ENCODE data around the gene MCTP1.
"Not testable (repeated sequence)": the region's sequence is repeated elsewhere in the genome, so short reads cannot be mapped to it uniquely, and the experiment has no call there.

MCTP1 gene

DNA sequence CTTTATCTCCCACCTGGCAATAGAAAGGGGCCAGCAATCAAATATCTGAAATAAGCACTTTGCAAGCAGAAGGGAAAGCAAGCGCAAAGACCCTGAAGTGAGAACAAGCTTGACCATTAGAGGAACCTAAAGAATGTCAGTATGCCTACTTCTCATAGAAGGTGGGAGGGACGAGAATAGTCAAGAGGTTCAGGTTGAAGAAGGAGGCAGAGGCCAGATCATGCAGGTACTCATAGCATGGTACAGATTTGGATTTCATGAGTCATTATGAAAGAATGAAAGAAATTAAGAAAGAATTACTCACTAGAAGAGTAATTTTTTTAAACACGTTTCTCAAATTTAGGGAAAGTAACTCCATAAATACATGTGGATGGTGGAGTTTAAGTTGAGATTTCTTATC lies 33.7 kb downstream of the MCTP1 start:
- DNase-seq: no peak

DNA sequence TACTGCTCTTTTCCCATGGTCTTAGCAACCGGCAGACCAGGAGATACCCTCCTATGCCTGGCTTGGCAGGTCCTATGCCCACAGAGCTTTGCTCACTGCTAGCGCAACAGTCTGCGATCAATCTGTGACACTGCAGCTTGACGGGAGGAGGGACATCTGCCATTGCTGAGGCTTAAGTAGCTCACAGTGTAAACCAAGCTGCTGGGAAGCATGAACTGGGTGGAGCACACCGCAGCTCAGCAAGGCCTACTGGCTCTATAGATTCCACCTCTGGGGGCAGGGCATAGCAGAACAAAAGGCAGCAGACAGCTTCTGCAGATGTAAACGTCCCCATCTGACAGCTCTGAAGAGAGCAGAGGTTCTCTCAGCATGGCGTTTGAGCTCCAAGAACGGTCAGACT lies 40.4 kb downstream of the MCTP1 start:
- DNase-seq: no peak

GRCh38 chr5:95241635-95242034 lies 43.3 kb downstream of the MCTP1 start:
- DNase-seq: peak; percentile 16 to 23

DNA sequence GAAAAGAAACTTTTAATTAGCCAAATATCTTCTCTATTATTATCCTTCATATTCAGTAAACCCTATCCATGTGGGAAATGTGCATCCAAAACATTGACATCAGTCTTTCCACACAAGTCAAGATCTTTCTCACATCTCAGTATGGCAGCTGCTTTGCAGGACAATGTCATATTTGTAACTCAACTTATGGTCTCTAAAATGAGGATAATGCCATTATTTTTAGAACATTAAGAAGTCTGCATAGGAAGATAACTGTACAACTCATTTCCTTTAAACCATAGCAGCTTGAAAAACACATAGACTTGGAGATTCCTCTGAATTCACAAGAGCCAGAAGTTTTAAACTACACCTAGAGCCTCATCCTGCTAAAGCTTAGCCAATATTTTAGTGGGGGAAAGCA lies 43.7 kb downstream of the MCTP1 start:
- no peak for DNase-seq

GRCh38 chr5:95238560-95239325 lies 46.2 kb downstream of the MCTP1 start:
- DNase-seq: peak; percentile 33 to 37

DNA sequence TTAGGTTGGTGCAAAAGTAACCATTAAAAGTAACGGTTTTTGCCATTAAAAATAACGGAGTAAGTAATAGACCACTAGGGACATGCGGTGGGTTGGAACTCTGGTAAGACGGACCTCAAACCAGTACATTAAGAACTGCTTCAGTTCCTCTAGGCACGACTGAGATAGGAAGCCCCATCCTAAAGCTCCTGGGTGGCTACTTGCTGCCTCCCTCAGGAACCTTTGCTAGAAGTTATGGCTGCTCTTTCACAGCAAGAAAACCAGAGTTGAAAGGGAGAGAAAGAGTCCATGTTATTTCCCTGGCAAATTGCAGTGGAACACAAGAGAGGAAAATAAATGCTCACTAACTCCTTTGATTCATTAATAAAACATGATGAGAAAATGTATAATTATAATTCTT lies 47.6 kb downstream of the MCTP1 start:
- DNase-seq: no peak

- no peak for DNase-seq
Measured at GRCh38 chr5:95235439-95235982, 49.4 kb downstream of the MCTP1 start.

GRCh38 chr5:95229646-95230045 lies 55.2 kb downstream of the MCTP1 start:
- DNase-seq: no peak

DNA sequence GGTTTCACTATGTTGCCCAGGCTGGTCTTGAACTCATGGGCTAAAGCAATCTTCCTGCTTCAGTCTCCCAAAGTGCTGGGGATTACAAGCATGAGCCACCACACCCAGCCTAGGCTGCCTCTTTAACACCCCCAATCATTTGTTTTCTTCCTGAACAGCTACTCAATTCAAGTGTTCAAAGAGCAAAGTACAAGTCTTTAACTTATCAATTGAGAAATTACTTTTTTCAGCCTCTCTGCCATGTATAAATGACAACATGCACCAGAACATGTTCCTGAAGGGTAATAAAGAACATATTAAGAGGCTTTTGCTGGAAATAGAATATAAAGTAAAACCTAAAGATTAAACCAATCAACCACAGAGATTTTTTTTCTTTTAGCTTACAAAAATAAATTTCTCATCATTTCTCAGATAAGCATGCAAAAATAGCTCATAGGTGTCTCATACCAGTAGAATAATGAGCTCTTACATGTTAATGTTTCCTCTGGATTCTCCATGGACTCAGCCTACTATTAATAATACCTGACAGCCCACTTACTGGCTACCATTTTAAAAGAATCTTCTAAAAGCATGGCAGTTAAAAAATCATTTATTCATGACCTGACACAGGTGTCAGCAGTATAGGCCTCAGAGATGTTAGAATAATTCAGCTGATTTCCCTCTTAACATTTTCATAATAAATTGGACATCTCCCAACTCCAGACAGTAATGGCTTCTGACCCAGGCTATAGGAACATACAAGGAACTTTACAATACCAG lies 60.0 kb downstream of the MCTP1 start:
- no peak for DNase-seq

DNA sequence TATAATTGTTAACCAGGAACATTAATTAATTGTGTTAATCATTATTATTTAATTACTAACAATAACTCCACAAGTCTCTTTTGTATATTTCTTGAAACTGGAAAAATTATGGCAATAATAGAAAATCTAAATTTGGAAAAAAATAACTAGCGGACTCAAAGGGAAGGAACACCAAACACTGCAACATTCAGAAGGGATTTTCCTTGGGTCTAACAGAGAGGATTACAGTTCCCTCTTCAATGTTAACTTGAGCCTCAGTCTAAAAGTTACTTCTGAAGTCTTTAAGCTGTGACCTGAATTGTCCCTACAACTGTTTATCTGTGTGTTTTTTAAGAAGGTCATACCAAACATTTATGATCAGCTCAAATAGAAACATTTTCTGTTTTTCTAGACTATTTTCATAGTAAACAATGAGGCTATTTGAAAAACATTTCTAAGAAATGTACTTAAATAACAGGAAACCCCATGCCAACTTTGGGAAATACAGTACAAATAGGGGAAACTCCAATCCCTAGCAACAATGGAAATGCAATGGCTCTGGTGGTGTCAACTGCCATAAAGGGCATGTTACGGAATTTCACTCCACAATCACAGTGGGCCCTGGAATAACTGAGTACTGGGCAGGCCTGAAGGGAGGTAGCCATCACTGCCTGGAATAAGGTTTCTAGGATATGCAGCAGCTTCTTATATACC lies 61.2 kb downstream of the MCTP1 start:
- no peak for DNase-seq

DNA sequence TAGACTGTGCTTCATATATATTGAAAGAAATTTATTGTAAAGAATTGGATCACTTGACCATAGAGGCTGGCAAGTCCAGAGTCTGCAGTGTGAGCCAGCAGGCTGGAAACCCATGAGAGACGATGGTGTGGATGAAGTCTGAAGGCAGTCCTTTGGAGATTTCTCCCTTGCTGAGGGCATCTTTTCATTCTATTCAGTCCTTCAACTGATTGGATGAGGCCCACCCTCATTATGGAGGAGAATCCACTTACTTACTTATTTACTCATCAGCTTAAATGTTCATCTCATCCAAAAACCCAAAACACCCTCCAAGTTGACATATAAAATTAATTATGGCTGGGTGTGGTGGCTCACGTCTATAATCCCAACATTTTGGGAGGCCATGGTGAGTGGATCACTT lies 62.1 kb downstream of the MCTP1 start:
- no peak for DNase-seq

- no peak for DNase-seq
Measured at GRCh38 chr5:95221234-95221633, 63.7 kb downstream of the MCTP1 start.

DNA sequence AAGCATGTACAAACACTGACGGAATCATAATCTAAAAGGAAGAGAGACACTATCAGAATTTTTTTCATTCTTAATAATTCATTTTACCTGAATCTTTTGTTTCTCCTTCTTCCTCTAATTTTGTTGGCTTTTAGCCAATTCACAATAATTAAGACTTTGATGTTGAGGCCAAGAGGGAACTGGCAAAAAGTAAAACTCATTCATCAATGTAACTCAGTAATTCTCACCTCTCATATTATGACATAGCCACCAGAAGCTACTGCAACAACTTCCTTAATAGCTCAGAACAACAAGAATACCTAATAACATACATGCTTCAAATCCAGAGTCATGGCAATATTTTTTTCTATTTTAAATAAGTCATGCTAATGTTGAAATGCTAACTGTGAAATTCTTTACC lies 64.5 kb downstream of the MCTP1 start:
- DNase-seq: no peak

GRCh38 chr5:95219411-95219810 lies 65.5 kb downstream of the MCTP1 start:
- DNase-seq: no peak

- no peak for DNase-seq
Measured at GRCh38 chr5:95217881-95218280, 67.0 kb downstream of the MCTP1 start.

GRCh38 chr5:95217351-95217750 lies 67.5 kb downstream of the MCTP1 start:
- no peak for DNase-seq

DNA sequence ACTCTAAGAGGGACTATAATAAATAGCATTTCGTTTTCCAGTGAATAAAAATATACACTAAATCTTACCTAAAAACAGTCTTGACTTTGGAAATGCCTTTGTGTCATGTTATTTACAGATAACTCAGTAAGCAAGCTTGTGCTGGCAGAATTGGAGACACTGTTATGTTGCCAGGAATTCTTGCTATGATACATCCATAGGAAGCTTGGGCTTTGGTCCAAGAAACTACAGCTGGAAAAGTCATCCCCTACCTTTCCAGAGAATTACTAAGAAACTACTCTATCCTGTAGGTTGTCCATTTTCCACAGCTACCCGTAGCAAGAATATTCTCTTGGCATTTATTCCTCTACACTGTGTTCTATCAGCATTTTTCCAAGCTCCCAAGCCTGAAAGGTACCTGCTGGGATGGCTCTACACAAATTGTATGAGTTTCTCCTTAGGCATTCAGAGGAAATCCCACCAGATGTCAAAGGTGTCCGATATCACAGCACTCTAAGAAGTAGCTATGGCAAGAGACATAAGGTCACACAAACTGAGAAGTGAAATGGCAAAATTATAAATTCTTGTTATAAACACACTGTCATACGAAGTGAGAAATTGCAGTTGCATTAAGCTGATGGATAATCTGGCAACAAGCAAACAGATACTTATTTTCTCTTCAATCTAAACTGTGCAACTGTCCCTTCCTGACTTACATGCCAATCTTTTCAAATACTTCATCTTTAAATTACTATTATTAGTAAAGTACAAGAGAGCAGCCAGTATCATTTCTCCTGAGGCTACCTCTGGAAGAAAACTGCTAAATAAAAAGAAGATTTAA lies 68.5 kb downstream of the MCTP1 start:
- DNase-seq: no peak

DNA sequence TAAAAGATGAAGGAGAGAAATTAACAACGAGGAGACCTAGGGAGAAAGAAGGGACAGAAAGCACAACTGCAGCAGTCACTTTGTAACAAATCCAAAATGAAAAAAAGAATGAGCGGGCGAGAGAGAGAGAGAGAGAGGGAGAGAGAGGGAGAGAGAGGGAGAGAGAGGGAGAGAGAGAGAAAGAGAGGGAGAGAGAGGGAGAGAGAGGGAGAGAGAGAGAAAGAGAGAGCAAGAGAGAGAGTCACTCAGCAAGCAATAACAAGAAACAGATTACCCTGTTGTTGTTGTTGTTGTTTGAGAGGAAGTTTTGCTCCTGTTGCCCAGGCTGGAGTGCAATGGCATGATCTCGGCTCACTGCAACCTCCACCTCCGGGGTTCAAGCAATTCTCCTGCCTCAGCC lies 77.1 kb downstream of the MCTP1 start:
- DNase-seq: not testable (repeated sequence)

DNA sequence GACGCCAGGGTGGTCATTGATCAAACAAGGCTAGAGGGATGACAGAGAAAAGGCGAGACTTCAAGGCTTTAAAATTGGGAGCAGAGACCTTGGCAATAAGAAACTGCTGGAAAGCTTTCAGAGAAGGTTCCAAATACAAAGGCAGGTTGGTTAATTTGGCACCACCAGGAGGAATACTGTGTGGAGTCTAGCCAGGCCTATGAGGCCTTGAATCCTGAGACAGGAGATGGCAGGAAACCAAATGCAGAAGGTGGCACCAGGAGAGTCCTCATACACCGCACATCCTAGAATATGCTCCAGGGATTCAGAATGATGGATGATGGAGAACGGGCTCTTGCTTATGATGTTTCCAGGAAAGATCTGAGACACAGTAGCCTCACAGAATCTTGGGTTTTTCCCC lies 90.0 kb downstream of the MCTP1 start:
- DNase-seq: no peak

DNA sequence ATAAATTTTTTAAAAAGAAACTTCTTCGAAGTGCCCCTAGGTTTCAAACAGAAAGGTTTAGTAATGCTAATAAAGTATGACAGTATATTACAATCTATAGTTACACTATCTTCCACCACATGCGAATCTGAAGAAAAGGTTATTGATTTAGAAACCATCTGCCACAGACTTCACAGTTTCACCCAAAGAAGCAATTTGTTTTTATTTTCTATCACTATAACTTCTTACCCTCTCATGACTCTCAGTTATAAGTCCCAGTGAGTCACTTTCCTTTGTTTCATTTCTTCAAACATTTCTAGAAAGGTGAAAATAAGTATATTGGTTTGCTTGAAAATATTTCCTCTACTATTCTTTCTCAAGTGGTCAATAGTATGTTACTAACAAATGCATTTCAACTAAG lies 93.6 kb downstream of the MCTP1 start:
- no peak for DNase-seq

DNA sequence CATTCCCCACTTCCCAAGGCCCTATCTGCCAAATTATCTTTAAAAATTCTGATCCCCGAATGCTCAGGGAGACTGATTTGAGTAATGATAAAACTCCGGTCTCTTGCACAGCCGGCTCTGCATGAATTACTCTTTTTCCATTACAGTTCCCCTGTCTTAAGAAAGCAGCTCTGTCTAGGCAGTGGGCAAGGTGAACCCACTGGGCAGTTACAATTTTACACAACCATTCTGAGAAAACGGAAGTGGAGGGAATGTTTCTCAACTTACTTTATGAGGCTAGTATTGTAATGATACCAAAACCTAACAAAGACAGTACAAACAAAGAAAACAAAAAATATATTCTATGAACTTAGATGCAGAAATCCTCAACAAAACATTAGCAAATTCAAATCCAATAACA lies 100.0 kb downstream of the MCTP1 start:
- DNase-seq: no peak

DNA sequence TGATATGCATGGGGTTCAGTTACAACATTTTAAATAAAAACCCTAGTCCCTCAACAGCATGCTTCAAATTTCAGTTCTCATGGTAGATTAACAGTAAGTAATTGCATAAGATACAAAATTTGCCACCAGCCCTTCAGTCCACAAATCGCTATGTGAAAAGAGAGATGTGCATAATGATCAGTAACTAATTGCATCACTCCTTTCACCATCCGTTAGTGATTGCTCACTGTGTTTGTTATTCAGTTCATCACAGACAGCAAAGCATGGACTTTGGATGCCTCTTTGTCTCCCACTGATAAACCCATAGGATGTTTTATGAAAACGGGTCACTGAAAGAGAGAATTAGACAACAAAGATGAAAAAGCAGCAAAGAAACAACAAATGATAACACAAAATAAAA lies 103.2 kb downstream of the MCTP1 start:
- DNase-seq: no peak
